ENCODE measurements around the gene LIMA1.

LIMA1 gene

GRCh38 chr12:50217202-50217601 lies 66.1 kb downstream of the LIMA1 start:
- DNase-seq (ENCODE audit: low read depth): no peak

GRCh38 chr12:50215033-50215432 lies 68.3 kb downstream of the LIMA1 start:
- no peak for DNase-seq (ENCODE audit: low read depth)

DNA sequence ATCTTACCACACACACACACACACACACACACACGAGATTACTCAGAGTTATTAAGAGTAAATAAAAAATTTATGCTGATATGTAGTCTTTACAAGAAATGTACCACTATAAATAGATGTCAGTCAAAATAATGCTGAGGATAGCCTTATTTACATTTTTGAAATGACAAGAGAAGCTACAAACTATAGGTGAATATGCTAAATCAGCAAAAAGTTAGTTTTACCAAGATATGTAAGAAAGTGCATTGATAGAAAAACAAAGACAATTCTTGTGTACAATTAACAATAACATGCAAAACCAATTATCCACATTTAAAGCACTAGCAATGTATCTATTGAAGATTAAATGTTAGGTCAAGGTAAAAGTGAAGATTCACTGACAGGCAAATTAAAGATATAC lies 69.3 kb downstream of the LIMA1 start:
- no peak for DNase-seq (ENCODE audit: low read depth)

GRCh38 chr12:50213439-50213838 lies 69.9 kb downstream of the LIMA1 start:
- DNase-seq (ENCODE audit: low read depth): no peak

- DNase-seq (ENCODE audit: low read depth): no peak
Observed at GRCh38 chr12:50212071-50212467, 71.3 kb downstream of the LIMA1 start.

DNA sequence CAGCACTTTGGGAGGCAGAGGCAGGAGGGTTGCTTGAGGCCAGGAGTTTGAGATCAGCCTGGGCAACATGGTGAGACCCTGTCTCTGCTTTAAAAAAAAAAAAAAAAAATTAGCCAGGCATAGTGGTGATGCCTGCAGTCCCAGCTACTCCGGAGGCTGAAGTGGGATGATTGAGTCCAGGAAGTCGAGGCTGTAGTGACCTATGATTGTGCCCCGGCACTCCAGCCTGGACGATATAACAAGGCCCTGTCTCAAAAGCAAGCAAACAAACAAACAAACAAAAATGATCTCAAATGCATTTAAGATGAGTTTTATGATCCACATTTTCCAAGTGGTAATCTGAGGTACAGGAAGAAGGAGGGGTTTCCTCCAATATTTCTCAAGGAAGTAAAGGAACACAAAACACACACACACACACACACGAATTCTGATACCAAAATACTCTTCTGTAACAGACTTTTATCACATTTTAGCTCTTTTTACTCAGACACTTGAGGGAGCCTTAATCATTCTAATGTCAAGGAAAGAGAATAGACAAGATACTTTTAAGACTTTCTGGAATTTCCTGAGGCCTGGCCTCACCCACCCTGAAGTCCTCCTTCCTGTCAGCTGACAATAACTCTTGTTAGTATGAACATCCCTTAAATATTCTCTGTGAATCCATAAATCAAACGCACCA lies 71.8 kb downstream of the LIMA1 start:
- no peak for DNase-seq (ENCODE audit: low read depth)

- DNase-seq (ENCODE audit: low read depth): no peak
Observed at GRCh38 chr12:50207424-50207823, 75.9 kb downstream of the LIMA1 start.

DNA sequence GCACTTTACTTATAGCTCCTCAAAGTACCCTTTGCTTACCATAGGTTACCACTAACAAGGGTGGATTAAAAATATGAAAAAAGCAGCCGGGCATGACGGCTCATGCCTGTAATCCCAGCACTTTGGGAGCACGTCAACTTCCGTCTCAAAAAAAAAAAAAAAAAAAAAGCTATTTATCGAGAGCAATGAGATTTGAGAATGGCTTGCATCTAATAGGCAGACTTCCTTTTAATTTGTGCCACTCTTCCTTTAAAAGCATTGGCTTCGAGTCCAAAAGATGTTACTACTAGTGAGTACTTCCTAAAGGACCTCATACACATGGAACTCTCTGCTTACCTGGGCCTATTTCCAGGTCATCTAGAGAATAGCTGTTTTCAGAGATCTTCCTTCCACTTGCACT lies 77.7 kb downstream of the LIMA1 start:
- DNase-seq (ENCODE audit: low read depth): no peak

DNA sequence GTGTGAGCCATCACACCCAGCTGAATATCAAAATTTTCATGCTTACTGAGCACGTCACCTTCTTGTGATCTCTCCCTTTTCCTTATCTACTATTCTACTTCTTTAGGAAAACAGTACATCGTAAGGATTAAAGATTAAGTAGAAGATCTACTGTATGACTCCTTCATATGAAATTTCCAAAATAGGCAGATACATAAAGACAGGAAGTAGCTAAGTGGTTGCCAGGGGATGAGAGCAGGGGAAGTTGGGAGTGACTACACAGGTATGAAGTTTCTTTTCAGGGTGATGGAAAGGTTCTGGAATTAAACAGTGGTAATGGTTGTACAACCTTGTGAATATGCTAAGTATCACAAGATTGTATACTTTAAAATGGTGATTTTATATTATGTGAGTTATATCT lies 79.6 kb downstream of the LIMA1 start:
- no peak for DNase-seq (ENCODE audit: low read depth)

GRCh38 chr12:50201987-50202521 lies 81.3 kb downstream of the LIMA1 start:
- DNase-seq (ENCODE audit: low read depth): no peak

DNA sequence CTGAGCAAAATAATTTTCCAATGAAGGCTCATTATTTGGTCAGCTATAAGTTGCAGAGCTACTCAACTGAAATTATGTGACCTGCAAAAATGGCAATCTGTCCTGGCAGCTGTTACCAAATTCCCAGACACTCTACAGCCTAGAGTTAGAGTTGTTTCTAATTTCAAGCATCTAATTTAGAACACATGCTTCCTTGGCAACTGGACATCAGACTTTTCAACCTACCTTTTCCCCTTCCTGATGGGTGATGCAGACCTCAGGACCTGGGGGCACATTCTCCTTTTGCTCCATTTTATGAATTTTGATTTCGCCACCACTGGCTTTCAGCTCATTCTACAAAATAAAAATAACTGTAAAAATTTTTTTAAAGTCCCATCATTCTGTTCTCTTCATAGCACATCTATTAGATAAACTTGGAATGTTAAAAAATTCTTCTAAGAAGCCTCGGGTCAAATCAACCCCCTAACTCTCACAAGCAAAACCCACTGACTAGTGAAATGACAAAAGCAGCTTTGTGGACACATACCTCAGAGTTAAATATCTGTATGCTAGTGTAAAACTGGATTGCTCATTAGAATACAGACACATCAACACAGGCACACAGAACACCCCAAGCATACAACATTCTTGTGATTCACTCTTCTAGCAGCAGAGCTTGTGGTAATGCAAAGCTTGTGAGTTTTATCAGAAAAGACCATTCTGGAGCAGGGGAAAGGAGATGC lies 82.6 kb downstream of the LIMA1 start:
- no peak for DNase-seq (ENCODE audit: low read depth)

- DNase-seq (ENCODE audit: low read depth): no peak
Observed at GRCh38 chr12:50198829-50199228, 84.5 kb downstream of the LIMA1 start.

- DNase-seq (ENCODE audit: low read depth): no peak
Observed at GRCh38 chr12:50197297-50197727, 86.0 kb downstream of the LIMA1 start.

DNA sequence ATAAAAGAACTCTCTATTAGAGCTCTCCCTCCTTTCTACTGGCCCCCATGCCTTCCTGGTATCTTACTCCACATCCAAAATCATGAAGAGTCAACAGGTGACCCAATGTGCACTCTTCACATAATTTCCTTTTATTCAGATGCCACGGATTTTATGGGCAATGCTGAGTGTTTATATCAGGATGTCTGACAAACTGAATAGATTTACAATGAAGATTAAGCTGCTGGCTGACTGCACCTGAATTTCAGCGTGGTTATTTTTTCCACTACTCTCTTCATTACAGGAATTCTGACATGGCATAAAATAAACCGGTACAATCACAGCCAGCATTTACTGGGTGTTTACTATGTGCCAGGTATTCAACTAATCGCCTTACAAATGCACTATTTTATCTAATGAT lies 86.8 kb downstream of the LIMA1 start:
- DNase-seq (ENCODE audit: low read depth): no peak

DNA sequence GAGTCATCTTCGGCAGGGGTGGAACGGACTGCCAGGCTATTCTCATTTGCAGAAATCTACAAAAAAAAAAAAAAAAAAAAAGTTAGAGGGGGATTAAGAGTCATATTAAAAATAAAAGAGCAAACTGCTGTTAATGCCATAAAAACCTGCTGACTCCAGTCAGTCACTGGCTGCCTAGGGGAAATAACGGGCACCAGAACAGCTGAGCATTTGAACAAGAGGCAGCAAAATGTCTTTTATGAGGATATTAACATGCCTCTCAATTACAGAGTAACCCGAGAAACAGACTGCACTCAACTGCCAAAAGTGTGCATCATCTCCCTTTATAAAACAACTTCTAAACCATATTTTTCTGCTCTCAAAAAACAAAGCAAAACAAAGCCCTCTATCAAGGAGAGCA lies 87.5 kb downstream of the LIMA1 start:
- DNase-seq (ENCODE audit: low read depth): no peak

DNA sequence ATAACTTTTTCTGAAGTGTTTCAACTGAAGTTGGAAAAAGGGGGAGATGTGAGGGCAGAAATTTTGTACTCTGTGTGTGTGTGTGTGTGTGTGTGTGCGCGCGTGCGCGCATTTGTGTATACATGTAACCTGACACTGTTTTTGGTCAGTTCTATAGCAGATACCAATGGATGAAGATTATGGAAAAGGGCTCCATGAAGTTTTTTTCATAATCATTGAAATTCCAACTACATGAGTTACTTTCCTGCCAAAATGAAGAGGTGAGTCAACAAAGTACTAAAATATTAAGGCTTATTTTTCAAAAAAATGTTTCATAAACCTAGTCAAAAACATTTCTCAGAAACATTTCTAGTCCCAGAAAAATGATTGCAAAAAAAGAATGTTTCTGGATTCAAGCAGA lies 90.4 kb downstream of the LIMA1 start:
- no peak for DNase-seq (ENCODE audit: low read depth)

DNA sequence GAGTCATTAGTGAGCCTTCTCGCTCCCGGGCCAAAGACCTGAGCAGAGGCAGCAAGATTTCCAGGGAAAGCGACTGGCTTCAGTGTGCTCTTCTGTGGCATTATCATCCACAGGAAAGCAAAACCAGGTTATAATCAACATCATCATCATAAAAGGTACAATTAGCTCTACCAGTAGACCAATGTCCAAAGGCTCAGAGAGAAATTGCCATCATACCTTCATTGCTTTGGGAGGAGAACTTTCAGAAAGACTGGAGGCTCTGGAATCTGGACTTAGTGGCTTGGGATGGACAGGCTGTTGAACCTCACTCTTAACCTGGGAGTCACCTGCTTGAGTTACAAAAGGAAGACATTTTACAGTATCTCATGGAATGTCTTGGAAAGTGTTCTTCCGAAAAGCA lies 91.1 kb downstream of the LIMA1 start:
- DNase-seq (ENCODE audit: low read depth): no peak

GRCh38 chr12:50190859-50191258 lies 92.5 kb downstream of the LIMA1 start:
- DNase-seq (ENCODE audit: low read depth): no peak

DNA sequence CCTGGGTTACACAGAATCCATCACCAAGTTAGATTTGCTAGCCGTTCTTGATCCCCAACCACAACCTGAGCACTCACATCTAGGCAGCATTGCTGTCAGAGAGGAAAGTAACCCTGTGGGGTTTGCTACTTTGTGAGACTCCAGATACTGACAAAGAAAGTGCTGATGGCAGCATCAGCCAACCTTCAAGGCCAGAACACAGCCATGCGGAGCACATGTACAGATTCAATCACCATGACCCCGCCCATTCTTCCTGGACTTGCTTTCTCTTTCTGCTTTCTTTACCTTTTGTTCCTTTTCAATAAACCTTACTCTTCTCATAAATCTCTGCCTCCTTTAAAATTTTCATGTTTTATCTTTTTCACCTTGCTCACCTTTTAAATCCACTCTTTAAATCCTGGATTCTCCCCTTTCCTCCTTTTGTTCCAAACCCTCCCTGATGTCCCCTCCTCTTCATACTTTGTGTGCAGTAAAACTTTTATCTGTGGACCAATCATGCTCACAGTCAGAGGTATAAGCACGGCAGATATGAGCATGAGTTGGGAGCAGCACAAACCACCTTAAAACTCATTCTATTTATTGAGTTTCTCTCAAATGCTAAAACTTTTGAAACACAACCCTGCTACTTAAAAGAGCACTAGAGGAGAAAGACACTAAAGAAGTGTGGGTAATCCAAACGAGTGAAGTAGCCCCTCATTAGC lies 94.3 kb downstream of the LIMA1 start:
- DNase-seq (ENCODE audit: low read depth): no peak

GRCh38 chr12:50188241-50188781 lies 95.0 kb downstream of the LIMA1 start:
- DNase-seq (ENCODE audit: low read depth): no peak

DNA sequence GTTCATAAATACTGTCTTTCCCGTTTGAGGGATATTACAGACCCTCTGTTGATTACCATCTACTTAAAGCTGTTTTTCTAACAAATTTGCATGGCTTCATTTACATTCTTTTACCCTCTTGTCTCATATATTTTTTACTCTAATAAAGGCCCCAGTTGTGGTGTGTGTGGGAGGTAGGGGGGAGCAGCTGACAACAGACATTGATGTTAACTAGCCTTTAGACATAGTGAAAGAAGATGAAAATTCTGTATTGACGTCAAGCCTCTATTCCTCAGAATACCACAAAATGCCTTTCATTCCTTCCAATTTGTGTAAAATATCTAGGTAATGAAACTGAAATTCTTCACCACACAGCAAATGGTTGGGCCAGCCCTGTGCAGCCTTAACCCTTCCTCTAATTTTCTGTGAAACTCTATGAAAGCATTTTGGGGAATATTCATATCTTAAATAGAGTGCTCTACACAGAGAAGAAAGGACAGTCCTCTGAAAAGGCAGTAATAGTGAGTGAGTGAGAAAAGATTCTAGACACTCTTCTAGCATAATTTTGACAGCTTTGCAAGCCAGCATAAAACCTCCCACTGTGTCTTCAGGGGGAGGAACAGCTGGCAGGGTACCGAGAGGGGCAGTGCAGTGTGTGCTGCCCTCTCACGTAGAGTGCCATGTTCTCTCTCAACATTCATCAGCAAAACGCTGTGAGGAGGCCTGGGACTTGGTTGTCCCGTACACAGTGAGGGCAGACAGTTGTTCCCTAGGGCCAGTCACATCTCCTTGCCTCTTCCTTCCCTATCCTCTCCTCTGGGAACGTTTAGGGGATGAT lies 96.0 kb downstream of the LIMA1 start:
- no peak for DNase-seq (ENCODE audit: low read depth)

DNA sequence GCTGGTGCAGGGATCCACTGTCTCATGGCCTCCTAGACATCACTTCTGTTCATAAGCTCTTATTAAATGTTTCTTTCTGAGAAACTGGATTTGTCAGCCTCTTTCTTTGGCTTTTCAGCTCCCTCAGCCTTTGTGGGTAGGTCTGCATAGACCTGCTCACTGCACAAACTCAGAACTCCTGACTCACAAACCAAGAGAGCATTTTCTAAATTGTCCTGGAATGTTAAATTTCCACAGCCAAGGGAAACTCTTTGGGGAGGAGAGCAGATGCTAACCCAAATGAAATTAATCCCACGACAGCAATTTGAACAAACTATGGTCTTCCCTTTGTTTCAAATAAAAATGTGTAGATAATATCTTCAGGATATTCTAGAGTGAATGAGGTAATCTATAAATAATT lies 96.6 kb downstream of the LIMA1 start:
- DNase-seq (ENCODE audit: low read depth): no peak
